ENCODE measurements around the gene VRK2.

Gene VRK2

GRCh38 chr2:58057707-58058530 is 11.3 kb downstream of the VRK2 start:
- TF ChIP-seq EZH2 (IDR thresholded peaks at IDR 0.05; ENCODE audit: borderline replicate concordance, low read length) (no peak), CTCF (IDR thresholded peaks at IDR 0.05; ENCODE audit: low read length) (no peak)
- peaks cover 24% of the 10 kb centered on the region; the same call in 1 of the 2 replicates for H3K36me3 ChIP-seq (ENCODE audit: insufficient read depth, low read length)
- no peak overlapping the region for H3K27ac ChIP-seq (ENCODE audit: low read depth, low read length, poor library complexity, severe bottlenecking)
- H3K4me1 ChIP-seq (ENCODE audit: insufficient read depth, low read length, severe bottlenecking) = no peaks in the 10 kb centered on the region
- no peaks in the 10 kb centered on the region for H3K27me3 ChIP-seq (ENCODE audit: insufficient read depth, low read length)
- no peak overlapping the region for H2AFZ ChIP-seq (ENCODE audit: low read length)
- no peak overlapping the region for H3K9ac ChIP-seq (ENCODE audit: low read length)
- H3K4me3 ChIP-seq (ENCODE audit: low read depth, low read length, poor library complexity, severe bottlenecking) = no peak overlapping the region
- no peaks in the 10 kb centered on the region for H3F3A ChIP-seq (ENCODE audit: insufficient read depth, low read length)
- H3K9me3 ChIP-seq (ENCODE audit: low read length) = no peaks in the 10 kb centered on the region
- no peaks in the 10 kb centered on the region for H3K9me2 ChIP-seq (ENCODE audit: low read depth, low read length)
- H4K20me1 ChIP-seq (ENCODE audit: insufficient read depth, low read length) = no peaks in the 10 kb centered on the region
- no peaks in the 10 kb centered on the region for H3K79me2 ChIP-seq (ENCODE audit: insufficient read depth, low read length)
- H3K4me2 ChIP-seq (ENCODE audit: low read length) = no peak overlapping the region

GRCh38 chr2:58063641-58064040 is 17.0 kb downstream of the VRK2 start:
- H2AFZ ChIP-seq (ENCODE audit: low read length) = no peak overlapping the region
- no peak overlapping the region for H3K4me2 ChIP-seq (ENCODE audit: low read length)
- H3K79me2 ChIP-seq (ENCODE audit: insufficient read depth, low read length) = no peaks in the 10 kb centered on the region
- H3K9ac ChIP-seq (ENCODE audit: low read length) = no peak overlapping the region
- no peaks in the 10 kb centered on the region for H4K20me1 ChIP-seq (ENCODE audit: insufficient read depth, low read length)
- no peak overlapping the region for H3K27ac ChIP-seq (ENCODE audit: low read depth, low read length, poor library complexity, severe bottlenecking)
- no peak overlapping the region for H3K4me3 ChIP-seq (ENCODE audit: low read depth, low read length, poor library complexity, severe bottlenecking)
- H3K36me3 ChIP-seq (ENCODE audit: insufficient read depth, low read length) = peaks cover 22% of the 10 kb centered on the region
- H3K9me2 ChIP-seq (ENCODE audit: low read depth, low read length) = no peaks in the 10 kb centered on the region
- H3K4me1 ChIP-seq (ENCODE audit: insufficient read depth, low read length, severe bottlenecking) = peaks cover 5% of the 10 kb centered on the region
- no peaks in the 10 kb centered on the region for H3K9me3 ChIP-seq (ENCODE audit: low read length)
- H3K27me3 ChIP-seq (ENCODE audit: insufficient read depth, low read length) = no peaks in the 10 kb centered on the region
- no peak for TF ChIP-seq EZH2 (IDR thresholded peaks at IDR 0.05; ENCODE audit: borderline replicate concordance, low read length)
- no peak for TF ChIP-seq CTCF (IDR thresholded peaks at IDR 0.05; ENCODE audit: low read length)
- no peaks in the 10 kb centered on the region for H3F3A ChIP-seq (ENCODE audit: insufficient read depth, low read length)

- peaks cover 5% of the 10 kb centered on the region for H3K4me1 ChIP-seq (ENCODE audit: insufficient read depth, low read length, severe bottlenecking)
- no peaks in the 10 kb centered on the region for H3F3A ChIP-seq (ENCODE audit: insufficient read depth, low read length)
- no peak overlapping the region for H3K27ac ChIP-seq (ENCODE audit: low read depth, low read length, poor library complexity, severe bottlenecking)
- TF ChIP-seq CTCF (IDR thresholded peaks at IDR 0.05; ENCODE audit: low read length) = no peak
- no peak for TF ChIP-seq EZH2 (IDR thresholded peaks at IDR 0.05; ENCODE audit: borderline replicate concordance, low read length)
- H3K9ac ChIP-seq (ENCODE audit: low read length) = no peak overlapping the region
- no peak overlapping the region for H2AFZ ChIP-seq (ENCODE audit: low read length)
- no peaks in the 10 kb centered on the region for H3K27me3 ChIP-seq (ENCODE audit: insufficient read depth, low read length)
- H3K9me2 ChIP-seq (ENCODE audit: low read depth, low read length) = no peaks in the 10 kb centered on the region
- peaks cover 18% of the 10 kb centered on the region for H3K36me3 ChIP-seq (ENCODE audit: insufficient read depth, low read length)
- no peak overlapping the region for H3K4me3 ChIP-seq (ENCODE audit: low read depth, low read length, poor library complexity, severe bottlenecking)
- no peaks in the 10 kb centered on the region for H3K9me3 ChIP-seq (ENCODE audit: low read length)
- H3K79me2 ChIP-seq (ENCODE audit: insufficient read depth, low read length) = no peaks in the 10 kb centered on the region
- H4K20me1 ChIP-seq (ENCODE audit: insufficient read depth, low read length) = no peaks in the 10 kb centered on the region
- H3K4me2 ChIP-seq (ENCODE audit: low read length) = no peak overlapping the region
These were observed 17.5 kb downstream of the VRK2 start for GRCh38 chr2:58064086-58064485.

Data from OCI-LY1 (cell line).